ENCODE data around the gene UBE2H. TPM values are rescaled to one million over a fixed set of nuclear protein-coding genes. Genes with fewer than 3 reads are reported as not detected.

The UBE2H gene
- total RNA-seq, 1 experiment from 2014 or later: 75.1 TPM

- TF ChIP-seq CTCF (conservative IDR thresholded peaks at IDR 0.05): no peak
- no peak overlapping the region for H2AK5ac ChIP-seq (ENCODE audit: insufficient read length, low read length)
- H4K5ac ChIP-seq (ENCODE audit: insufficient read length, low read depth, low read length): no peak overlapping the region
- H3K9ac ChIP-seq (ENCODE audit: extremely low read depth, insufficient read length, low read length): no peak overlapping the region
- no peak overlapping the region for H2BK20ac ChIP-seq (ENCODE audit: low read depth, low read length, poor library complexity, severe bottlenecking)
- no peak overlapping the region for H3K4me2 ChIP-seq (ENCODE audit: insufficient read depth, insufficient read length, low read length)
- no peaks in the 10 kb centered on the region for H4K20me1 ChIP-seq (ENCODE audit: control insufficient read depth, insufficient read depth, insufficient read length)
- no peak overlapping the region for H3T11ph ChIP-seq (ENCODE audit: low read length)
- Mint-ChIP-seq H3K27ac (peak overlapping the region; percentile 41 to 64 (median 55); a peak in 5 of 7 replicates), H3K4me3 (no peak overlapping the region), H3K36me3 (ENCODE audit: insufficient read depth in 1 of 3, low read depth in 3 of 3) (peaks cover 2 to 6% (median 5%) of the 10 kb centered on the region in 3 experiments; a peak in 5 of 7 replicates), H3K27me3 (ENCODE audit: low read depth) (no peaks in the 10 kb centered on the region), H3K4me1 (peaks cover 5 to 7% of the 10 kb centered on the region in 2 experiments; a peak in 3 of 4 replicates), H3K9me3 (no peaks in the 10 kb centered on the region)
- no peaks in the 10 kb centered on the region for H3K79me2 ChIP-seq (ENCODE audit: insufficient read depth, low read length)
- no peak for DNase-seq
- H3K4ac ChIP-seq (ENCODE audit: low read depth, low read length): no peak overlapping the region
- H2BK5ac ChIP-seq (ENCODE audit: insufficient read length, low read length): no peak overlapping the region
- no CpG with 5 or more reads among the region's 5 CpGs for WGBS (ENCODE audit: extremely low coverage, insufficient read length, low lambda C conversion rate)
- no peaks in the 10 kb centered on the region for H3K9me3 ChIP-seq (ENCODE audit: control insufficient read depth, low read depth, low read length)
- H3K18ac ChIP-seq (ENCODE audit: insufficient read length, low read depth, low read length): no peak overlapping the region
- H4K91ac ChIP-seq (ENCODE audit: insufficient read length, low read depth, low read length): no peak overlapping the region
- H3K23ac ChIP-seq (ENCODE audit: insufficient read length, low read depth, low read length): no peak overlapping the region
- H3K56ac ChIP-seq (ENCODE audit: insufficient read length, low read depth, low read length): no peak overlapping the region
- H2AFZ ChIP-seq (ENCODE audit: low read length): no peak overlapping the region
- H3K14ac ChIP-seq (ENCODE audit: insufficient read depth, low read length): no peak overlapping the region
- no peaks in the 10 kb centered on the region for H3K27me3 ChIP-seq (ENCODE audit: insufficient read depth, low read length)
- no peak overlapping the region for H3K27ac ChIP-seq (ENCODE audit: insufficient read length, low read depth, low read length)
- no peak overlapping the region for H2BK15ac ChIP-seq (ENCODE audit: low read depth, low read length)
- no peak overlapping the region for H2BK12ac ChIP-seq (ENCODE audit: insufficient read length, low read depth, low read length)
- no peaks in the 10 kb centered on the region for H3K4me1 ChIP-seq (ENCODE audit: insufficient read depth, low read length)
- no peaks in the 10 kb centered on the region for H3K23me2 ChIP-seq (ENCODE audit: insufficient read length, low read depth, low read length, poor library complexity, severe bottlenecking)
- no peak overlapping the region for H2BK120ac ChIP-seq (ENCODE audit: low read depth, low read length, poor library complexity, severe bottlenecking)
- H4K8ac ChIP-seq (replicated peaks; ENCODE audit: insufficient read length, low read depth, low read length): no peak overlapping the region
- peaks cover 10% of the 10 kb centered on the region for H3K79me1 ChIP-seq (ENCODE audit: insufficient read depth, low read depth, low read length, poor library complexity, severe bottlenecking)
Observed at GRCh38 chr7:129889133-129889844, 63.5 kb downstream of the UBE2H start.
